Measurements from ENCODE around the gene AGBL1.

DNA sequence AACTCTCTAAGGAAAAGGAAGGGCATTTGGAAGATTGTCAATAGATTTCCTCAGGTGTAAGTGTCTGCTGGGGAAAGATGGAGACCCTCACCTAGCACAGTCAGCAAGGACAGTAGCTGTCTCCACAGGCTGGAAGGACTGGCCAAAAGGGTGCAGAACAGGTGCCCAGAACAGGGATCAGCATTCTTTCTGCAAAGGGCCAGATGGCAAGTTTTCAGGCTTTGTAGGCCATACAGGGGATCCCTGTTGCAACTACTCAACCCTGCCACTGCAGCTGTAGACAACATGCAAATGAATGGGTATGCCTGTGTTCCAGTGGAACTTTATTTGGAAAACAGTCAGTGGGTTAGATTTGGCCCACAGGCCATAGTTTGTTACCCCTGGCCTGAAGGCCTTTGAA lies 8.1 kb downstream of the AGBL1 start:
- TF ChIP-seq POLR2A (IDR thresholded peaks at IDR 0.05): no peak
- TF ChIP-seq, protein P1, sequence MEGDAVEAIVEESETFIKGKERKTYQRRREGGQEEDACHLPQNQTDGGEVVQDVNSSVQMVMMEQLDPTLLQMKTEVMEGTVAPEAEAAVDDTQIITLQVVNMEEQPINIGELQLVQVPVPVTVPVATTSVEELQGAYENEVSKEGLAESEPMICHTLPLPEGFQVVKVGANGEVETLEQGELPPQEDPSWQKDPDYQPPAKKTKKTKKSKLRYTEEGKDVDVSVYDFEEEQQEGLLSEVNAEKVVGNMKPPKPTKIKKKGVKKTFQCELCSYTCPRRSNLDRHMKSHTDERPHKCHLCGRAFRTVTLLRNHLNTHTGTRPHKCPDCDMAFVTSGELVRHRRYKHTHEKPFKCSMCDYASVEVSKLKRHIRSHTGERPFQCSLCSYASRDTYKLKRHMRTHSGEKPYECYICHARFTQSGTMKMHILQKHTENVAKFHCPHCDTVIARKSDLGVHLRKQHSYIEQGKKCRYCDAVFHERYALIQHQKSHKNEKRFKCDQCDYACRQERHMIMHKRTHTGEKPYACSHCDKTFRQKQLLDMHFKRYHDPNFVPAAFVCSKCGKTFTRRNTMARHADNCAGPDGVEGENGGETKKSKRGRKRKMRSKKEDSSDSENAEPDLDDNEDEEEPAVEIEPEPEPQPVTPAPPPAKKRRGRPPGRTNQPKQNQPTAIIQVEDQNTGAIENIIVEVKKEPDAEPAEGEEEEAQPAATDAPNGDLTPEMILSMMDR (IDR thresholded peaks at IDR 0.05): no peak
